Astrocyte (in vitro differentiated cells and primary cell): ENCODE results near the gene MAP1A.

Source experiments
- EZH2 ChIP-seq: IDR thresholded peaks from 2 replicates; pipeline ENCODE4 v1.6.1; 2012; ENCODE audit warnings: mild to moderate bottlenecking, low read length, inconsistent platforms; ENCODE audit not compliant: insufficient read depth
- TF ChIP-seq, protein P1 (sequence below): IDR thresholded peaks from 2 replicates; pipeline ENCODE4 v1.5.1; 2011; ENCODE audit warnings: low read depth, mild to moderate bottlenecking, inconsistent platforms, low read length, moderate library complexity; ENCODE audit not compliant: insufficient read depth

DNA sequence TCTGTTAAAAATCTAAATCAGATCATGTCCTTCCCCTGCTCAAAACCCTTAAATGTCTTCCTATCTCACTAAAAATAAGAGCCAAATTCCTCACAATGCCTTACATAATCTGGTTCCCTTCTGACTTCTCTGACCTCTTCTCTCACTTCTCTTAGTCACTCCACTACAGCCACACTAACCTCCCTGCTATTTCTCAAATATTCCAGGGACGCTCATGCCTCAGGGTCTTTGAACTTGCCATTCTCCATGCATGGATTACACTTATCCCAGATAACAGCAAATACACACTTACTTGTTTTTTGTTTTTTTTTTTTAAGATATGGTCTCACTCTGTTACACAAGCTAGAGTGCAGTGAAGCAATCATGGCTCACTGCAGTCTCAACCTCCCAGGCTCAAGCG lies 33.0 kb upstream of the MAP1A start:
- TF ChIP-seq, protein P1, sequence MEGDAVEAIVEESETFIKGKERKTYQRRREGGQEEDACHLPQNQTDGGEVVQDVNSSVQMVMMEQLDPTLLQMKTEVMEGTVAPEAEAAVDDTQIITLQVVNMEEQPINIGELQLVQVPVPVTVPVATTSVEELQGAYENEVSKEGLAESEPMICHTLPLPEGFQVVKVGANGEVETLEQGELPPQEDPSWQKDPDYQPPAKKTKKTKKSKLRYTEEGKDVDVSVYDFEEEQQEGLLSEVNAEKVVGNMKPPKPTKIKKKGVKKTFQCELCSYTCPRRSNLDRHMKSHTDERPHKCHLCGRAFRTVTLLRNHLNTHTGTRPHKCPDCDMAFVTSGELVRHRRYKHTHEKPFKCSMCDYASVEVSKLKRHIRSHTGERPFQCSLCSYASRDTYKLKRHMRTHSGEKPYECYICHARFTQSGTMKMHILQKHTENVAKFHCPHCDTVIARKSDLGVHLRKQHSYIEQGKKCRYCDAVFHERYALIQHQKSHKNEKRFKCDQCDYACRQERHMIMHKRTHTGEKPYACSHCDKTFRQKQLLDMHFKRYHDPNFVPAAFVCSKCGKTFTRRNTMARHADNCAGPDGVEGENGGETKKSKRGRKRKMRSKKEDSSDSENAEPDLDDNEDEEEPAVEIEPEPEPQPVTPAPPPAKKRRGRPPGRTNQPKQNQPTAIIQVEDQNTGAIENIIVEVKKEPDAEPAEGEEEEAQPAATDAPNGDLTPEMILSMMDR: no peak
- TF ChIP-seq EZH2: no peak
